Measurements from ENCODE around the gene PINK1. TPM values are rescaled to one million over a fixed set of nuclear protein-coding genes. Genes with fewer than 3 reads are reported as not detected.

Gene PINK1
- total RNA-seq, 3 donors from 2014 or later = 75.4 to 141 (median 111) TPM

GRCh38 chr1:20614131-20614579, 19.1 kb upstream of the PINK1 start:
- no peak for TF ChIP-seq CTCF (IDR thresholded peaks at IDR 0.05)
- intact Hi-C loops (cut with DNase I, micrococcal nuclease) = no loop called here
- no peak for ATAC-seq

DNA sequence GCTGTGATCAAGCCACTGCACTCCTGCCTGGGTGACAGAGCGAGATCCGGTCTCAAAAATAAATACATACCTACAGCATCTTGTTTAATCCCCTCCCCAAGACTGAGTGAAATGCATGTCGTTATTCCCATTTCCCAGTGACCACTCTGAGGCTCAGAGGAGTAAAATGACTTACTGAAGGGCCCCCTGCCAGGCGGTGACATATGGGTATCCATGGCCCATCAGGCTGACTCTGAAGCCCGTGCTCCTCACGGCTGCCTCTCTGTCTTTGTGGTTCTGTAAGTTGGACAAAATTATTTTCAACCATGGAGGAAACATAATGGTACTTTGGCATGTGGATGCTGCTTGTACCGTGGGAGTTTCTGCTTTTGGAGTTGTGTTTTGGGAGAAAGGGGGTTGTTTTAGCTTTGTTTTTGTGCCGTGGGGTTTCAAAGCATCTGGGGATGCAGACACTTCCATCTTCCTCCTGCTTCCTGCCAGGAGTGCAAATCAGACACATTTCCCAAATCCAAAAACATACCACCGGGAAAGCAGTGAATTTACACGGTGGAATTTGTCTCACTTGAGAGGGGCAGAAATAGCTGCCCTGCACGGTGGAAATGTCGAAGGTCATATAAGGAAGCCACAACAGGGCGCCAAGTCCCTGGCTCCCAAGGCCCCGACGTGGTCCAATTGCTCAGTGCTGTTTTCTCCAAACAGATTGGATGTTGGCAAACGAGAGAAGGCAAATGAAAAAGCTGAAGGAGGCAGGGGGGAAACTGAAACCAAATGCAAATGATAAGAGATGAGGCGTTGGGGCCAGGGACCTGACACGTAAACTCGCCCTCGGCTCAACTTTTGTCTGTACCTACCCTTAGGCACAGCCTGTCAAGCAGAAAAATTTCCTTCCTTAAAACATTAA, 17.1 kb upstream of the PINK1 start:
- intact Hi-C loops (cut with DNase I, micrococcal nuclease) = no loop called here
- H3K9me3 ChIP-seq = no peaks in the 10 kb centered on the region
- peaks cover 17% of the 10 kb centered on the region for H3K4me1 ChIP-seq (ENCODE audit: low read depth)
- no peak for TF ChIP-seq CTCF (IDR thresholded peaks at IDR 0.05)
- no peak for ATAC-seq
- no peak overlapping the region for H3K4me3 ChIP-seq
- no peak for DNase-seq
- no peaks in the 10 kb centered on the region for H3K36me3 ChIP-seq (ENCODE audit: low read depth)

More at GRCh38 chr1:20614131-20614579, 19.1 kb upstream of the PINK1 start:
- Histone ChIP-seq H3K4me3 (no peak overlapping the region), H3K36me3 (ENCODE audit: low read depth) (no peaks in the 10 kb centered on the region), H3K4me1 (ENCODE audit: low read depth) (peaks cover 17% of the 10 kb centered on the region), H3K9me3 (no peaks in the 10 kb centered on the region)
- DNase-seq = peak in 1 of 3 donors; percentile 18

GRCh38 chr1:20616847-20617487, 16.3 kb upstream of the PINK1 start:
- Histone ChIP-seq H3K4me3 (no peak overlapping the region), H3K4me1 (ENCODE audit: low read depth) (peaks cover 14% of the 10 kb centered on the region), H3K9me3 (no peaks in the 10 kb centered on the region), H3K36me3 (ENCODE audit: low read depth) (no peaks in the 10 kb centered on the region)
- ATAC-seq (no peak), DNase-seq (no peak)
- intact Hi-C loops (cut with DNase I, micrococcal nuclease) = no loop called here
- TF ChIP-seq CTCF (IDR thresholded peaks at IDR 0.05) = no peak

DNA sequence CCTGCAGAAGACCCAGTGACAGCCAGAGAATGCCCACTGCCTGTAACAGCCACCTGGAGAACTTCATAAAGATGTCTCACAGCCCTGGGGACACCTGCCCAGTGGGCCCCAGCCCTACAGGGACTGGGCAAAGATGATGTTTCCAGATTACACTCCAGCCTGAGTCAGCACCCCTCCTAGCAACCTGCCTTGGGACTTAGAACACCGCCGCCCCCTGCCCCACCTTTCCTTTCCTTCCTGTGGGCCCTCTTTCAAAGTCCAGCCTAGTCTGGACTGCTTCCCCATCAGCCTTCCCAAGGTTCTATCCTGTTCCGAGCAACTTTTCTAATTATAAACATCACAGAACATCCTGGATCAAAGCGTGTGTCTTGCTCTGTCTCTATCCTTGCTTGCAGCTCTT, 14.7 kb upstream of the PINK1 start:
- intact Hi-C loops (cut with DNase I, micrococcal nuclease) = no loop called here
- no peak for ATAC-seq
- Histone ChIP-seq H3K4me3 (no peak overlapping the region), H3K4me1 (ENCODE audit: low read depth) (peaks cover 7% of the 10 kb centered on the region), H3K9me3 (no peaks in the 10 kb centered on the region), H3K36me3 (ENCODE audit: low read depth) (no peaks in the 10 kb centered on the region)
- DNase-seq = no peak
- TF ChIP-seq CTCF (IDR thresholded peaks at IDR 0.05) = no peak

GRCh38 chr1:20619999-20620398, 13.3 kb upstream of the PINK1 start:
- H3K9me3 ChIP-seq = no peaks in the 10 kb centered on the region
- DNase-seq (no peak), ATAC-seq (no peak)
- no peak for TF ChIP-seq CTCF (IDR thresholded peaks at IDR 0.05)
- H3K36me3 ChIP-seq (ENCODE audit: low read depth) = no peaks in the 10 kb centered on the region
- no peak overlapping the region for H3K4me3 ChIP-seq
- intact Hi-C loops (cut with DNase I, micrococcal nuclease) = no loop called here
- no peaks in the 10 kb centered on the region for H3K4me1 ChIP-seq (ENCODE audit: low read depth)
